Omental fat pad (tissue), 4 donors: Measurements from ENCODE around the gene CACNA1I. TPM values are rescaled to one million over a fixed set of nuclear protein-coding genes. Genes with fewer than 3 reads are reported as not detected.

Experiments
- ATAC-seq: fragments of 150-250 bp; one replicate; pipeline ENCODE4 v1.9.1; 2016; ENCODE audit warnings: mild to moderate bottlenecking, moderate library complexity; ENCODE audit not compliant: low FRiP score
- DNase-seq: peaks from one replicate; pipeline ENCODE4 v3.0.0-alpha.2; 2019; ENCODE audit warnings: low spot score
- total RNA-seq, 4 donors: library from RNA; depleted of rRNA; stranded (reverse); fragments of >200 nt; gene quantifications; one replicate each; pipeline ENCODE4 v1.1.0, GENCODE V29; 2016
- TF ChIP-seq, protein P1 (sequence below), 3 donors: fragments of 450-650 bp; IDR thresholded peaks; one replicate each; pipeline ENCODE4 v1.5.1; 2016 to 2017; ENCODE audit warnings: antibody characterized with exemption in 3 of 3, mild to moderate bottlenecking in 3 of 3, moderate library complexity in 2 of 3

Gene CACNA1I
- total RNA-seq, 4 donors from 2014 or later = 0.09 to 0.38 (median 0.26) TPM

DNA sequence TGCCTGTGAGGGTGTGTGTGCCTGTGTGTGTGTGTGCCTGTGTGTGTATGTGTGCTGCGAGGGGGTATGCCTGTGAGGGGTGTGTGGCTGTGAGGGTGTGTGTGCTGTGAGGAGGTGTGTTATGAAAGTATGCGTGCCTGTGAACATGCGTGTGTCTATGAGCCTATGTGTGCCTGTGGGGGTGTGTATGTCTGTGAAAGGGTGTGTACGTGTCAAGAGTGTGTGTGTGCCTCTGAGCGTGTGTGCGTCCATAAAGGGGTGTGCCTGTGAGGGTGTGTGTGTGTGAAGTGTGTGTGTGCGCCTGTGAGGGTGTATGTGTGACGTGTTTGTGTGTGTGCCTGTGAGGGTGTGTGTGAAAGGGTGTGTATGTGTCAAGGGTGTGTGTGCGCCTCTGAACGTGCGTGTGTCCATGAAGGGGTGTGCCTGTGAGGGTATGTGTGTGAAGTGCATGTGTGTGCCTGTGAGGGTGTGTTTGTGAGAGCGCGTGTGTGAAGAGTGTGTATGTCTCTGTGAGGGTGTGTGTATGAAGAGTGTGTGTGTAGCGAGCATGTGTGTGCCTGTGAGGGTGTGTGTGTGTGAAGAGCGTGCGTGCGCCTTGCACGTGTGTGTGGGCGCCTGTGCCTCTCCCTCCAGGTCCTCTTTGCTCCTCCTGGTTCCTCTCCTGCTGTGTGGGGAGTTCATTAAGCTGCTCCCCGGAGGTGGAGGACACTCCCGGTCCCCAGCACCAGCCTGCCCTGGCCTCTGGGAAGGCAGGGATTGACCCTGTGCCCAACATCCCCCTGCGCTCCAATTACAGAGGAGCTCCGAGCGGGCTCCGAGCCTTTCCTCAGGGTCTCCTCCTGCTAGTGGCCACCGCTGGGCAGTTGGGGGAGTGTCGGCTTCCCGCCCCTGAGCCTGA, 53.3 kb downstream of the CACNA1I start:
- DNase-seq (no peak), ATAC-seq (no peak)
- TF ChIP-seq, protein P1, sequence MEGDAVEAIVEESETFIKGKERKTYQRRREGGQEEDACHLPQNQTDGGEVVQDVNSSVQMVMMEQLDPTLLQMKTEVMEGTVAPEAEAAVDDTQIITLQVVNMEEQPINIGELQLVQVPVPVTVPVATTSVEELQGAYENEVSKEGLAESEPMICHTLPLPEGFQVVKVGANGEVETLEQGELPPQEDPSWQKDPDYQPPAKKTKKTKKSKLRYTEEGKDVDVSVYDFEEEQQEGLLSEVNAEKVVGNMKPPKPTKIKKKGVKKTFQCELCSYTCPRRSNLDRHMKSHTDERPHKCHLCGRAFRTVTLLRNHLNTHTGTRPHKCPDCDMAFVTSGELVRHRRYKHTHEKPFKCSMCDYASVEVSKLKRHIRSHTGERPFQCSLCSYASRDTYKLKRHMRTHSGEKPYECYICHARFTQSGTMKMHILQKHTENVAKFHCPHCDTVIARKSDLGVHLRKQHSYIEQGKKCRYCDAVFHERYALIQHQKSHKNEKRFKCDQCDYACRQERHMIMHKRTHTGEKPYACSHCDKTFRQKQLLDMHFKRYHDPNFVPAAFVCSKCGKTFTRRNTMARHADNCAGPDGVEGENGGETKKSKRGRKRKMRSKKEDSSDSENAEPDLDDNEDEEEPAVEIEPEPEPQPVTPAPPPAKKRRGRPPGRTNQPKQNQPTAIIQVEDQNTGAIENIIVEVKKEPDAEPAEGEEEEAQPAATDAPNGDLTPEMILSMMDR (IDR thresholded peaks at IDR 0.05) = no peak

DNA sequence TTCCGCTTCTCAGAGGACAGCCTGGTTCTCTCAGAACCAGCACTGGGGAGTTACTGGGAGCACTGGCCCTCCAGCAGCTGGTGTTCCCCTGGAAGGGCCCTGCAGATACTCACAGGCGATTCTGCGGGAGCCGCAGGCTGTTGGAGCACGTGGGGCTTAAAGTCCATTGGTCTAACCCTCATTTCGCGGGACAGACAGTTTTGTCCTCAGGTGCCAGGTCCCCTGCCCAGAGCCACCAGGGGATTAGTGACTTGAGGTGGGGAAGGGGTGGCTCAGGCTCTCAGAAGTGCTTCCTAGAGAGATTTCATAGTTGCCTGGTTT, 53.9 kb downstream of the CACNA1I start:
- no peak for ATAC-seq
- DNase-seq = no peak
- TF ChIP-seq, protein P1 (IDR thresholded peaks at IDR 0.05) = no peak

DNA sequence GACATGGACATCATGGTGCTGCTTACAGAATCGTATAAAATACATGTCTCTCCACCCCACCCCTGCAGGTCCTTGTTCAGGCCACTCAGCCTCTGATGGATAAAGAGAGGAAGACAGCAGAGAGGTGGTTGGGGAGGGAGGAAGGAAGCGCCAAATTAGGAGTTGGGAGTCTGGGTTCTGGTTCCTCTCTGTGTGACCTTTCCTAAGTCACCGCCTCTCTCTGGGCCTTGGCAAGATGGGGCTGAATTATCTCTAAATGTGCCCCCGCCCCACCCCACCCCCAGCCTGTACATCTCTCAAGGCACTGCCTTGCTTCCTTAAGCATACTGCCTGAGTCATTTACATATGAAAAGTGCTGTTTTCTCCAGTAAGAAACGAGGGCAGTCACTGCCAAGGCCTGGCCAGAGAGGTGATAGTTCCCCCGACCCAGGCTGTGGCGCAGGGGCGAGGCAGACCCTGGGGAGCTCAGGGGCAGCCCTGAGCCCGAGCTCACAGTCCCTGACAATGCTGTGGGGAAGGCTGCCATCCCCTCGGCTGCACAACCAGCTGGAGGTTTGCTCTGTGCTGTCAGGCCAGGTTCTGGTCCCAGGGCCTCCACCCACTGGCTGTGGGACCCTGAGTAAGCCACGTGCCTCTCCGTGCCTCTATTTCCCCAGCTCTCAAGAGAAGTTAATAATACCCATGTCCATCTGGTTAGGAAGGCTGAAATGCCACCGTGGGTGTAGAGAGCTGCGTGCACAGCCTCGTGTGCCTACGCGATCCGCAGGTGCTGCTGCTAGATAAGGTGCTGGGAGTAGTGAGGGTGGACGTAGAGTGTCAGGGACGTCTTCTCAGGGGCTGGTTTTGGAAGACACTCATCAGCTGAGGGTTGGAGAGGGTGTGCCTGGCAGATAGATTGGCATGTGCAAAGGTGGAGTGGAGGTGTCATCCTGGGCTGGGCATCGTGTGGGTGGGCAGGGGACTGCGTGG, 55.3 kb downstream of the CACNA1I start:
- ATAC-seq (no peak), DNase-seq (no peak)
- TF ChIP-seq, protein P1 (IDR thresholded peaks at IDR 0.05) = no peak

DNA sequence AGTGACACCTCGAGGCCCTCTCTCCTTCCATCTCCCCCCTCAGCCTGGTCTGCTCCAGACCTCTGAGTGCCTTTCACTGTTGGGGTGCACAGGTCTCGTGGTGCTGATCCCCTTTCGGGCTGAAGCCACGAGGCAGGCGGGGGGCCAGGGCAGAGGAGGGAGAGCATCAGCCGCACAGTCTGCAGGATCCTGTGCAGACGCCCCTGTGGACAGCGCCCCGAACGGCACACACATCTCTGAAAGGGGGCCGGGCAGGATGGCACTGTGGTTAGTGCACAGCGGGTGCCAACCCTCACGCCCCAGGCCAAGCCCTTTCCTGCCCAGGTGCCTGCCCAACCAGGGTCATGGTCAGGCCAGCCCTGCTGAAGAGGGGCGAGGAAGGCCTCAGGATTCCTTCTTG, 56.7 kb downstream of the CACNA1I start:
- TF ChIP-seq, protein P1 (IDR thresholded peaks at IDR 0.05) = no peak
- DNase-seq = no peak
- ATAC-seq = no peak

DNA sequence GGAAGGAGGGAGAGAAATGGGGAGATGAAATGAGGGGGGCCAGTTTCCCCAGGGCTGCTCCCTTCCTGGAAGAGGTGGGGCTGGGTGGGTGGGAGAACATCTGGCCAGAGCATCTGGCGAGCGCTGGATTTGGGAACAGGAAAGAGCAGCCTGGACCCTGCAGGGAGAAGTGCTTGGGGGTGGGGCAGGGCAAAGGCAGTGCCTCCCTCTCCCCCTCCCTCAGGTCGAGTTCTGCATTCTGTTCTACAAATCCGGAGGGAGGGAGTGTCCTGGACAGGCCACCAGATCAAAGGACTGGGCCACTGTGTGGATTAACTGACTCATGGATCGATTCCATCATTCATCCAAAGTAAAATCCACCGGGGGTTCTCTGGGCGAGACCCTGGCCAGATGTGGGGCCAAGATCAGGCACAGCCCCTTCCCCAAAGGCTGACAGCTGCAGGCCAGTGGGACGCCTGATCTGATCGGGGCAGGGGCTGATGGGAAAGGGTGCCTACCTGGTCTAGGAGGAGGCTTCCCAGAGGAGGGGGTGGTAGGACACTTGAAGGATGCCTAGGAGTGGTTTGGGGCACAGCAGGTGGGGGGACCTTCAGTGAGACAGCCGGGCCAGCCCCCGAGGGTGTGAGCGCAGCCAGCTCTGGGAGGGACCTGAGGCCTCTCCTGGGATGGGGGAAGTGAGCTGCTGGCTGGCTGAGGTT, 57.5 kb downstream of the CACNA1I start:
- TF ChIP-seq, protein P1 (IDR thresholded peaks at IDR 0.05) = no peak
- ATAC-seq (no peak), DNase-seq (no peak)

DNA sequence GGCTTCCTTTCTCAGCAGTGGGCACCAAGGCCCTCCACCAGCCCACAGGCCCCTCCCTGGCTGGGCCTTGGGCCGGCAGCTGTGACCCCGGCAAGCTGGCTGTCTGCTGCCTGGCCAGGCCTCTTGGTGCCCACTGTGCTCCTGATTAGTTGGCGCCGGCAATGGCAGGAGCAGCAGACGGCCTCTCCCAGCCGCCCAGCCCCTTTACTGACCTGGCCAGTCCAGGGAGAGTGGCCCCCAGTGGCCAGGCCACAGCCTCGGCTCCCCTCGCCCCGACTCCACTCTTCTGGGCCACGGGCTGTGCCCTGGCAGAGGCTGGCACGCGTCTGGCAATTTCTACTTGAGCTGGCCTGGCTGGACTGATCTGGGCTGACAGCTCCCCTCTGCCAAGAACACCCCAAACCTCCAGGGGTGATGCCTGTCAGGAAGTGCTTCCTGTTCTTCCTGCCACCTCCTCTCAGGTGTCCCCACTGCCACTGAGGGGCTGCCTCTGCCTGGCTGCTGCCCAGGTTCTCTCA, 58.1 kb downstream of the CACNA1I start:
- TF ChIP-seq, protein P1 (IDR thresholded peaks at IDR 0.05) = no peak
- DNase-seq (no peak), ATAC-seq (no peak)
